T-helper 1 cell treated with Interleukin-12 subunit alpha and Interleukin-12 subunit beta and Interleukin-4 antibody, amounts not matched to agents 30 μg/mL and 1 μg/mL, for 36 hours (primary cell): Measurements from ENCODE around the gene PFN1.

Experiments used
- H3K27ac Mint-ChIP-seq: one replicate; pipeline ENCODE4 v1.8.0; 2021; ENCODE audit warnings: mild to moderate bottlenecking, mixed read lengths
- H3K27me3 Mint-ChIP-seq: one replicate; pipeline ENCODE4 v1.8.0; 2021; ENCODE audit warnings: low read depth, mixed read lengths
- H3K36me3 Mint-ChIP-seq: one replicate; pipeline ENCODE4 v1.8.0; 2021; ENCODE audit warnings: low read depth, mixed read lengths
- H3K4me1 Mint-ChIP-seq: one replicate; pipeline ENCODE4 v1.8.0; 2021; ENCODE audit warnings: low read depth, mixed read lengths
- H3K4me3 Mint-ChIP-seq: one replicate; pipeline ENCODE4 v1.8.0; 2021; ENCODE audit warnings: mild to moderate bottlenecking, moderate library complexity, mixed read lengths
- H3K9me3 Mint-ChIP-seq: one replicate; pipeline ENCODE4 v1.8.0; 2021; ENCODE audit warnings: mixed read lengths

PFN1 gene

GRCh38 chr17:4902540-4902939 is 45.8 kb downstream of the PFN1 start:
- Mint-ChIP-seq H3K27ac (peak overlapping the region; percentile 43), H3K27me3 (peaks cover 10% of the 10 kb centered on the region), H3K4me3 (peak overlapping the region; percentile 28), H3K36me3 (no peaks in the 10 kb centered on the region), H3K9me3 (no peaks in the 10 kb centered on the region), H3K4me1 (peaks cover 26% of the 10 kb centered on the region)

- Mint-ChIP-seq H3K4me1 (peaks cover 26% of the 10 kb centered on the region), H3K27ac (no peak overlapping the region), H3K4me3 (no peak overlapping the region), H3K9me3 (no peaks in the 10 kb centered on the region), H3K36me3 (peaks cover 1% of the 10 kb centered on the region), H3K27me3 (peaks cover 10% of the 10 kb centered on the region)
Observed at GRCh38 chr17:4901648-4902344, 46.5 kb downstream of the PFN1 start.

GRCh38 chr17:4901108-4901647 is 47.2 kb downstream of the PFN1 start:
- no peaks in the 10 kb centered on the region for H3K9me3 Mint-ChIP-seq

DNA sequence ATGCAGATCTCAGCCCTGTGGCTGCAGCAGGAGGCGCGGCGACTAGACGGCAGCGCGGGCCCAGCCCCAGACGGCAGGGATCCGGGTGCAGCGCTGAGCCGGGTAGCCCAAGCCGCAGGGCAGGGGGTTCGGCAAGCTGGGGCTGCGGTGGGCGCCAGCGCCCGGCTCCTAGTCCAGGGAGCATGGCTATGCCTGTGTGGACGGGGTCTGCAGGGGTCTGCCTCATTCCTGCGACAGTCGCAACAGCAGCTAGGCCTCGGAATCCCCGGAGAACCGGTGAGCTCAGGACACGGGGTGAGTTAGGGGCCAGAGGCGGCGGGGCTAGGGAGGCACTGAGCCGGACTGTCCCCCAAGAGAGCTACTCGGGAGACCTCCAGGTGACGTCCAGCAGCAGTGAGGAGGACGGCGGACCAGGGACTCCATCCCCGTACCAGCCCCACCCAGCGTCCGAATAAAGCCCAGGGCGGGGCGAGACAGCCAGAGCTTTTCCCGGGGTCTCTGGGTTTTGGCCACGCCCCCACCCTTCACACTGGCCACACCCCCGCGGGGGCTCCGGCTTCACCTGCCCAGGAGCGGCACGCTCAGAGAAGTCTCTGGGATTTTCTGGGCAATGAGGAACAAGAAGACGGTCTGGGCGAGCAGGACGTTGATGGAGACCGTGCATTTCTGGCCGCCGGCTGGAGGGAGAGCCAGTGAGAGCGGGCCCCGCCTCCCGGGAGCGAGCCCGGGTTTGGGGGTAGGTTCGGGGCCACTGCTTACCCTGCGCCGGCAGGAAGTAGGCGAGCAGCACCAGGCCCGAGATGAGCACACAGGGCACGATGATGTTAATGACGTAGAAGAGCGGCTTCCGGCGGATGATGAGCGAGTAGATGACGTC is 47.9 kb downstream of the PFN1 start:
- peaks cover 6% of the 10 kb centered on the region for H3K36me3 Mint-ChIP-seq
- peak overlapping the region; percentile 87 for H3K4me3 Mint-ChIP-seq
- peaks cover 10% of the 10 kb centered on the region for H3K27me3 Mint-ChIP-seq
- H3K27ac Mint-ChIP-seq = peak overlapping the region; percentile 72
- H3K9me3 Mint-ChIP-seq = no peaks in the 10 kb centered on the region
- H3K4me1 Mint-ChIP-seq = peaks cover 26% of the 10 kb centered on the region

More at GRCh38 chr17:4901108-4901647, 47.2 kb downstream of the PFN1 start:
- peaks cover 26% of the 10 kb centered on the region for H3K4me1 Mint-ChIP-seq
- peaks cover 10% of the 10 kb centered on the region for H3K27me3 Mint-ChIP-seq
- H3K27ac Mint-ChIP-seq = peak overlapping the region; percentile 72
- H3K36me3 Mint-ChIP-seq = peaks cover 1% of the 10 kb centered on the region
- H3K4me3 Mint-ChIP-seq = peak overlapping the region; percentile 59

- peak within 1 kb of the TSS; percentile 78 for H3K27ac Mint-ChIP-seq
- H3K36me3 Mint-ChIP-seq = peaks cover 7% of the 10 kb centered on the region
- H3K27me3 Mint-ChIP-seq = peaks cover 6% of the 10 kb centered on the region
- no peaks in the 10 kb centered on the region for H3K9me3 Mint-ChIP-seq
- H3K4me1 Mint-ChIP-seq = peaks cover 26% of the 10 kb centered on the region
- peak within 1 kb of the TSS; percentile 87 for H3K4me3 Mint-ChIP-seq
Observed at GRCh38 chr17:4899341-4900230, 48.7 kb downstream of the PFN1 start, which contains the start of gene C17orf107. Gene C17orf107, plus strand, starts transcription at chr17:4899536. Its CDS starts 227 bp downstream, at chr17:4899763.

- peaks cover 6% of the 10 kb centered on the region for H3K27me3 Mint-ChIP-seq
- H3K4me1 Mint-ChIP-seq = peaks cover 26% of the 10 kb centered on the region
- H3K4me3 Mint-ChIP-seq = peak overlapping the region; percentile 63
- no peaks in the 10 kb centered on the region for H3K9me3 Mint-ChIP-seq
- H3K27ac Mint-ChIP-seq = no peak overlapping the region
- peaks cover 7% of the 10 kb centered on the region for H3K36me3 Mint-ChIP-seq
Observed at GRCh38 chr17:4898927-4899326, 49.4 kb downstream of the PFN1 start.

DNA sequence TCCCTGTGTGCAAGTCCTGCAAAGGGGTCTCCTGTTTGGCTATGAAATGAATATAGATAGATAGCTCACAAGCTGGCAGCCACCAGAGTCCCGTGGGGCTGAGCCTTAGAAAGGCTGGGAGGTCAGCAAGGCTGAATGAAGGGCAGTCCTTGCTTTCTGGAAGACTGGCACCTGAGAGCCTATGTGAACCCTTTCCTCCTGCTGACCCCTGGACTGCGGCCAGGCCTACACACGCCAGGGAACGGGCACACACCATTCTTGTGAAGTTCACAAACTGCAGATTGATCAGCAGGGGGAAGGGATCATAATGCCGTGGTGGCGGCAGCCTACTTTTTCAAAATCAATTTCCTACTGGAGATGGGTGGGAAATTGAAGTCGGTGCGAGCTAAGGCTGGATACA is 50.0 kb downstream of the PFN1 start:
- Mint-ChIP-seq H3K27ac (no peak overlapping the region), H3K27me3 (peaks cover 6% of the 10 kb centered on the region), H3K4me1 (peaks cover 22% of the 10 kb centered on the region), H3K4me3 (peak overlapping the region; percentile 63), H3K9me3 (no peaks in the 10 kb centered on the region), H3K36me3 (peaks cover 7% of the 10 kb centered on the region)

- H3K27ac Mint-ChIP-seq = no peak overlapping the region
- H3K9me3 Mint-ChIP-seq = no peaks in the 10 kb centered on the region
- peaks cover 16% of the 10 kb centered on the region for H3K4me1 Mint-ChIP-seq
- H3K36me3 Mint-ChIP-seq = peaks cover 9% of the 10 kb centered on the region
- peaks cover 6% of the 10 kb centered on the region for H3K27me3 Mint-ChIP-seq
- no peak overlapping the region for H3K4me3 Mint-ChIP-seq
Observed at GRCh38 chr17:4897785-4898184, 50.5 kb downstream of the PFN1 start.

- Mint-ChIP-seq H3K27me3 (peaks cover 6% of the 10 kb centered on the region), H3K4me1 (peaks cover 11% of the 10 kb centered on the region), H3K27ac (no peak overlapping the region), H3K36me3 (peaks cover 9% of the 10 kb centered on the region), H3K4me3 (no peak overlapping the region), H3K9me3 (no peaks in the 10 kb centered on the region)
Observed at GRCh38 chr17:4897198-4897687, 51.1 kb downstream of the PFN1 start.

- Mint-ChIP-seq H3K36me3 (peaks cover 10% of the 10 kb centered on the region), H3K27ac (no peak overlapping the region), H3K27me3 (peaks cover 6% of the 10 kb centered on the region), H3K4me3 (no peak overlapping the region), H3K9me3 (no peaks in the 10 kb centered on the region), H3K4me1 (peaks cover 10% of the 10 kb centered on the region)
Observed at GRCh38 chr17:4896332-4897197, 51.8 kb downstream of the PFN1 start.

DNA sequence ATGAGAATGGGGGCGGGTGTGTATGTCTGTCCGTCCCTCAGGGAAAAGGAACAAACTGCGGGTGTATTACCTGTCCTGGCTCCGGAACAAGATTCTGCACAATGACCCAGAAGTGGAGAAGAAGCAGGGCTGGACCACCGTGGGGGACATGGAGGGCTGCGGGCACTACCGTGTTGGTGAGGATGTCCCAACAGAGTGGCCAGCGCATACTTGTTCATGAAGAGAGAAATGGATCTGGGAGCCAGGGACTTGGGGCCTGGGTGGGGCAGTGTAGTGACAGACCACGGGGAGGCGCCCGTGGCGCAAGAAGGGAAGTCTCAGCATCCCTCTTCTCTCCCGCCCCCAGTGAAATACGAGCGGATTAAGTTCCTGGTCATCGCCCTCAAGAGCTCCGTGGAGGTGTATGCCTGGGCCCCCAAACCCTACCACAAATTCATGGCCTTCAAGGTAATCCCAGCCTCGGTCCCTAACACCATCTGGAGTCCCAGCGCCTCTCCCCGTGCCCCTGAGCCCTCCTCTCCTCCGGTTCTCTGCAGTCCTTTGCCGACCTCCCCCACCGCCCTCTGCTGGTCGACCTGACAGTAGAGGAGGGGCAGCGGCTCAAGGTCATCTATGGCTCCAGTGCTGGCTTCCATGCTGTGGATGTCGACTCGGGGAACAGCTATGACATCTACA is 52.5 kb downstream of the PFN1 start:
- H3K9me3 Mint-ChIP-seq = no peaks in the 10 kb centered on the region
- no peak overlapping the region for H3K27ac Mint-ChIP-seq
- peaks cover 9% of the 10 kb centered on the region for H3K4me1 Mint-ChIP-seq
- peaks cover 2% of the 10 kb centered on the region for H3K27me3 Mint-ChIP-seq
- peaks cover 11% of the 10 kb centered on the region for H3K36me3 Mint-ChIP-seq
- no peak overlapping the region for H3K4me3 Mint-ChIP-seq
